HepG2 (cell line): ENCODE results near the gene LDAH. TPM values are rescaled to one million over a fixed set of nuclear protein-coding genes. Genes with fewer than 3 reads are reported as not detected.

ENCODE experiments used
- FOXA1 ChIP-seq, 2 experiments: fragments of 450-650 bp in 1 of 2; sonication (generic) in 1 of 2; formaldehyde crosslinking in 1 of 2; IDR thresholded peaks; 2 replicates each; pipeline versions ENCODE4 v1.4.0 to v1.6.1; 2016 to 2020; ENCODE audit warnings: missing genetic modification reagents in 1 of 2
- FOXA3 ChIP-seq: IDR thresholded peaks from 2 replicates; pipeline ENCODE4 v1.6.1; 2016; ENCODE audit warnings: missing genetic modification reagents, missing compliant biosample characterization
- GABPB1 ChIP-seq: IDR thresholded peaks from 2 replicates; pipeline ENCODE4 v1.6.1; 2016; ENCODE audit warnings: mild to moderate bottlenecking, missing genetic modification reagents, moderate library complexity, missing compliant biosample characterization
- HDAC1 ChIP-seq: sonication (generic); formaldehyde crosslinking; IDR thresholded peaks from 2 replicates; pipeline ENCODE4 v1.5.1; 2020; ENCODE audit warnings: mild to moderate bottlenecking, missing genetic modification reagents
- HDAC6 ChIP-seq: fragments of 200-600 bp; sonication (generic); IDR thresholded peaks from 2 replicates; pipeline ENCODE4 v1.7.0; 2017; ENCODE audit warnings: mild to moderate bottlenecking, antibody characterized with exemption, low read length, low read depth
- ISL2 ChIP-seq: sonication (generic); formaldehyde crosslinking; IDR thresholded peaks from 2 replicates; pipeline ENCODE4 v1.5.0; 2020; ENCODE audit warnings: missing genetic modification reagents
- MEIS2 ChIP-seq: sonication (generic); formaldehyde crosslinking; IDR thresholded peaks from 2 replicates; pipeline ENCODE4 v1.9.0; 2021; ENCODE audit warnings: mild to moderate bottlenecking, missing genetic modification reagents
- NBN ChIP-seq: fragments of 450-650 bp; conservative IDR thresholded peaks from 2 replicates; pipeline ENCODE4 v1.6.1; 2017
- REL ChIP-seq: sonication (generic); formaldehyde crosslinking; conservative IDR thresholded peaks from 2 replicates; pipeline ENCODE4 v1.8.0; 2022; ENCODE audit warnings: mild to moderate bottlenecking, missing genetic modification reagents, moderate library complexity
- SNAI1 ChIP-seq: sonication (generic); formaldehyde crosslinking; IDR thresholded peaks from 2 replicates; pipeline ENCODE4 v1.5.0; 2020; ENCODE audit warnings: mild to moderate bottlenecking, missing genetic modification reagents, borderline replicate concordance
- SOX5 ChIP-seq: IDR thresholded peaks from 2 replicates; pipeline ENCODE4 v1.6.1; 2016; ENCODE audit warnings: borderline replicate concordance
- SSRP1 ChIP-seq: IDR thresholded peaks from 2 replicates; pipeline ENCODE4 v1.6.1; 2016; ENCODE audit warnings: control low read depth
- ZNF121 ChIP-seq: sonication (generic); formaldehyde crosslinking; IDR thresholded peaks from 2 replicates; pipeline ENCODE4 v1.5.0; 2020; ENCODE audit warnings: mild to moderate bottlenecking, missing genetic modification reagents
- ZNF138 ChIP-seq: sonication (generic); formaldehyde crosslinking; IDR thresholded peaks from 2 replicates; pipeline ENCODE4 v1.5.0; 2020; ENCODE audit warnings: mild to moderate bottlenecking, low read depth, missing genetic modification reagents
- ZNF232 ChIP-seq: sonication (generic); formaldehyde crosslinking; IDR thresholded peaks from 2 replicates; pipeline ENCODE4 v1.4.0; 2020; ENCODE audit warnings: missing genetic modification reagents, borderline replicate concordance
- ZNF333 ChIP-seq: sonication (generic); formaldehyde crosslinking; IDR thresholded peaks from 2 replicates; pipeline ENCODE4 v1.4.0; 2020; ENCODE audit warnings: mild to moderate bottlenecking, missing genetic modification reagents, borderline replicate concordance
- ZNF703 ChIP-seq: sonication (generic); formaldehyde crosslinking; IDR thresholded peaks from 2 replicates; pipeline ENCODE4 v1.5.1; 2020; ENCODE audit warnings: missing genetic modification reagents, mild to moderate bottlenecking, moderate library complexity, borderline replicate concordance
- ZNF772 ChIP-seq: sonication (generic); formaldehyde crosslinking; IDR thresholded peaks from 2 replicates; pipeline ENCODE4 v1.5.0; 2020; ENCODE audit warnings: mild to moderate bottlenecking, missing genetic modification reagents
- ZSCAN21 ChIP-seq: sonication (generic); formaldehyde crosslinking; IDR thresholded peaks from 2 replicates; pipeline ENCODE4 v1.8.0; 2022; ENCODE audit warnings: mild to moderate bottlenecking, missing genetic modification reagents, moderate library complexity, borderline replicate concordance
- polyA plus RNA-seq, 8 experiments: library from polyadenylated mRNA; depleted of rRNA in 3 of 8; stranded (reverse) in 7 of 8; unstranded in 1 of 8; fragments of >200 nt; fragmentation: Illumina TruSeq in 4 of 8; extraction: Trizol in 4 of 8; gene quantifications; 2 replicates each; pipeline versions ENCODE4 v1.2.1 to v1.2.3, GENCODE V29; 2011 to 2016; ENCODE audit warnings: low read depth in 4 of 8, missing spikeins in 1 of 8, mixed read lengths in 1 of 8; ENCODE audit not compliant: insufficient read depth in 1 of 8
- total RNA-seq, 5 experiments: library from RNA; depleted of rRNA; stranded (reverse); fragments of >200 nt; fragmentation: Illumina TruSeq; extraction: Trizol; gene quantifications; 2 replicates each; pipeline ENCODE4 v1.2.3, GENCODE V29; 2016; ENCODE audit warnings: low read depth in 1 of 5
- TF ChIP-seq, protein P1 (sequence below): sonication (generic); formaldehyde crosslinking; IDR thresholded peaks from 2 replicates; pipeline ENCODE4 v1.5.1; 2020; ENCODE audit warnings: mild to moderate bottlenecking, missing genetic modification reagents, moderate library complexity
- TF ChIP-seq, protein P2 (sequence below): sonication (generic); formaldehyde crosslinking; IDR thresholded peaks from 2 replicates; pipeline ENCODE4 v1.4.0; 2020; ENCODE audit warnings: missing genetic modification reagents, low read depth, mild to moderate bottlenecking, borderline replicate concordance
- TF ChIP-seq, protein P3 (sequence below): sonication (generic); formaldehyde crosslinking; IDR thresholded peaks from 2 replicates; pipeline ENCODE4 v1.4.0; 2020; ENCODE audit warnings: missing genetic modification reagents
- TF ChIP-seq, protein P4 (sequence below): sonication (generic); formaldehyde crosslinking; conservative IDR thresholded peaks from 2 replicates; pipeline ENCODE4 v1.4.0; 2020; ENCODE audit warnings: missing genetic modification reagents
- TF ChIP-seq, protein P5 (sequence below): sonication (generic); formaldehyde crosslinking; IDR thresholded peaks from 2 replicates; pipeline ENCODE4 v1.4.0; 2020; ENCODE audit warnings: missing genetic modification reagents

The LDAH gene
- total and polyA plus RNA-seq, 2 of the 13 experiments (the other 11 are each of a cell fraction or from before 2014, with no cell fraction given): 28.8 to 46.2 TPM

DNA sequence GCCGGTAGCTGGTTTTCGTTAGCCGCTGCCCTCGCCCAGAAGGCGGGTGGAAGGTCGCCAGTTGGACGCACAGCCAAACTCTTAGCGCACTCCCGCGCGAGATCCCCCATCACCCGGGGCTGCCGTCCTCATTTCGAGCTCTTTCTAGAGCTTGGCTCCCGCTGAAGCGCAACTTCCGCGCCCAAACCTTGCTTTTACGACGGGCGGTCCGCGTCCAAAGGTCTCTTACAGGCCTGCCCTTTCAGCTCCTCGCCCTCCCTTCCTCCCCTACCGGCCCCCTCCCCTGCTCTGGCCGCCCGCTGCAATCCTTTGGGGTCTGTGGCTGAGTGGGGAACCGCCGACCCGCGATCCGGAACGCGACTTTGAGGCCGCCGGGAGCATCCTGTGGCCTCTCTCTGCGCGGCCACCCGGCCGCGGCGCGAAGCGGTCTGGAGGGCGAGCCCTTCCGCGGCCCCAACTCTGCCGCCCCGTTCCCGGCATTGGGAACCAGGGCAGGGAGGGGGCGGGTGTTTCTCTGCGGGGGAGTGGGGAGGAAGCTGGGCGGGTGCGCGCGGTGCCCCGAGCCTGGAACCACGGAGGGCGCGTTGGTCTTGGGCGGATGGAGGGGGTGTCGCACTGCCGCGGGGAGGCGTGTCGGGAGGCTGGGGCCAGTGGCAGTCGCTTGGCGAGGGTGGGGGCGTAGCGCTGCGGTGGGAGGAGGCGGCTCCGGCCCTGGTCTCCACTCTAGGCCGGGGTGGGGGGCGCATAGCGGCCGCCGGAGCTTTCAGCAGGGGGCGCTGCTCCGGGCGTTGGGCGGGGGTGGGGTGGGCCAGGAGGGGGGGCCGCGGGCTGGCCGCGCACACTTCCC is 156.4 kb downstream of the LDAH start, which contains the start of gene GDF7 (continued):
- TF ChIP-seq ZNF703: peak; percentile 85; the same call in 1 of the 2 replicates
- no peak for TF ChIP-seq SOX5 (CRISPR knock-in tag)
- TF ChIP-seq ZNF232 (CRISPR knock-in tag): no peak
- peak; percentile 21; the same call in 1 of the 2 replicates for TF ChIP-seq GABPB1 (CRISPR knock-in tag)
- no peak for TF ChIP-seq ZNF138 (CRISPR knock-in tag)
- TF ChIP-seq FOXA1 (IDR thresholded peaks at IDR 0.05): no peak
- no peak for TF ChIP-seq FOXA1 (CRISPR knock-in tag; IDR thresholded peaks at IDR 0.05)
- TF ChIP-seq FOXA3 (CRISPR knock-in tag): no peak
- TF ChIP-seq ZSCAN21: no peak
- TF ChIP-seq, protein P1, sequence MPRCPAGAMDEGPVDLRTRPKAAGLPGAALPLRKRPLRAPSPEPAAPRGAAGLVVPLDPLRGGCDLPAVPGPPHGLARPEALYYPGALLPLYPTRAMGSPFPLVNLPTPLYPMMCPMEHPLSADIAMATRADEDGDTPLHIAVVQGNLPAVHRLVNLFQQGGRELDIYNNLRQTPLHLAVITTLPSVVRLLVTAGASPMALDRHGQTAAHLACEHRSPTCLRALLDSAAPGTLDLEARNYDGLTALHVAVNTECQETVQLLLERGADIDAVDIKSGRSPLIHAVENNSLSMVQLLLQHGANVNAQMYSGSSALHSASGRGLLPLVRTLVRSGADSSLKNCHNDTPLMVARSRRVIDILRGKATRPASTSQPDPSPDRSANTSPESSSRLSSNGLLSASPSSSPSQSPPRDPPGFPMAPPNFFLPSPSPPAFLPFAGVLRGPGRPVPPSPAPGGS (CRISPR knock-in tag): no peak
- peak; percentile 36; the same call in 1 of the 2 replicates for TF ChIP-seq HDAC1
- 0 out of 2 replicates have a peak, but pooled peaks have one; percentile 31 for TF ChIP-seq HDAC6
- TF ChIP-seq MEIS2 (CRISPR knock-in tag): peak; percentile 37
- TF ChIP-seq, protein P2, sequence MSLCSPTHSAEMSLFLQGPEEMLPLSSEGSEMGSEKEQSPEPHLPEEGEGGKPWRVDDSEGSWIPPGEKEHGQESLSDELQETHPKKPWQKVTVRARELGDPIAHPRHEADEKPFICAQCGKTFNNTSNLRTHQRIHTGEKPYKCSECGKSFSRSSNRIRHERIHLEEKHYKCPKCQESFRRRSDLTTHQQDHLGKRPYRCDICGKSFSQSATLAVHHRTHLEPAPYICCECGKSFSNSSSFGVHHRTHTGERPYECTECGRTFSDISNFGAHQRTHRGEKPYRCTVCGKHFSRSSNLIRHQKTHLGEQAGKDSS: no peak
- peak; percentile 90; the same call in 1 of the 2 replicates for TF ChIP-seq ZNF333 (CRISPR knock-in tag)
- TF ChIP-seq ZNF121 (CRISPR knock-in tag): no peak
- no peak for TF ChIP-seq SNAI1 (CRISPR knock-in tag)
- TF ChIP-seq ZNF772: no peak
- TF ChIP-seq NBN: no peak
- no peak; the same call in 1 of the 2 replicates for TF ChIP-seq SSRP1 (CRISPR knock-in tag)
- TF ChIP-seq, protein P3, sequence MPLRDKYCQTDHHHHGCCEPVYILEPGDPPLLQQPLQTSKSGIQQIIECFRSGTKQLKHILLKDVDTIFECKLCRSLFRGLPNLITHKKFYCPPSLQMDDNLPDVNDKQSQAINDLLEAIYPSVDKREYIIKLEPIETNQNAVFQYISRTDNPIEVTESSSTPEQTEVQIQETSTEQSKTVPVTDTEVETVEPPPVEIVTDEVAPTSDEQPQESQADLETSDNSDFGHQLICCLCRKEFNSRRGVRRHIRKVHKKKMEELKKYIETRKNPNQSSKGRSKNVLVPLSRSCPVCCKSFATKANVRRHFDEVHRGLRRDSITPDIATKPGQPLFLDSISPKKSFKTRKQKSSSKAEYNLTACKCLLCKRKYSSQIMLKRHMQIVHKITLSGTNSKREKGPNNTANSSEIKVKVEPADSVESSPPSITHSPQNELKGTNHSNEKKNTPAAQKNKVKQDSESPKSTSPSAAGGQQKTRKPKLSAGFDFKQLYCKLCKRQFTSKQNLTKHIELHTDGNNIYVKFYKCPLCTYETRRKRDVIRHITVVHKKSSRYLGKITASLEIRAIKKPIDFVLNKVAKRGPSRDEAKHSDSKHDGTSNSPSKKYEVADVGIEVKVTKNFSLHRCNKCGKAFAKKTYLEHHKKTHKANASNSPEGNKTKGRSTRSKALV (CRISPR knock-in tag): peak; percentile 99
- peak; percentile 8; the same call in 1 of the 2 replicates for TF ChIP-seq ISL2 (CRISPR knock-in tag)
- 0 out of 2 replicates have a peak, but pooled peaks have one; percentile 12 for TF ChIP-seq REL (CRISPR knock-in tag)
- TF ChIP-seq, protein P4, sequence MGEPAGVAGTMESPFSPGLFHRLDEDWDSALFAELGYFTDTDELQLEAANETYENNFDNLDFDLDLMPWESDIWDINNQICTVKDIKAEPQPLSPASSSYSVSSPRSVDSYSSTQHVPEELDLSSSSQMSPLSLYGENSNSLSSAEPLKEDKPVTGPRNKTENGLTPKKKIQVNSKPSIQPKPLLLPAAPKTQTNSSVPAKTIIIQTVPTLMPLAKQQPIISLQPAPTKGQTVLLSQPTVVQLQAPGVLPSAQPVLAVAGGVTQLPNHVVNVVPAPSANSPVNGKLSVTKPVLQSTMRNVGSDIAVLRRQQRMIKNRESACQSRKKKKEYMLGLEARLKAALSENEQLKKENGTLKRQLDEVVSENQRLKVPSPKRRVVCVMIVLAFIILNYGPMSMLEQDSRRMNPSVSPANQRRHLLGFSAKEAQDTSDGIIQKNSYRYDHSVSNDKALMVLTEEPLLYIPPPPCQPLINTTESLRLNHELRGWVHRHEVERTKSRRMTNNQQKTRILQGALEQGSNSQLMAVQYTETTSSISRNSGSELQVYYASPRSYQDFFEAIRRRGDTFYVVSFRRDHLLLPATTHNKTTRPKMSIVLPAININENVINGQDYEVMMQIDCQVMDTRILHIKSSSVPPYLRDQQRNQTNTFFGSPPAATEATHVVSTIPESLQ (CRISPR knock-in tag): no peak
- TF ChIP-seq, protein P5, sequence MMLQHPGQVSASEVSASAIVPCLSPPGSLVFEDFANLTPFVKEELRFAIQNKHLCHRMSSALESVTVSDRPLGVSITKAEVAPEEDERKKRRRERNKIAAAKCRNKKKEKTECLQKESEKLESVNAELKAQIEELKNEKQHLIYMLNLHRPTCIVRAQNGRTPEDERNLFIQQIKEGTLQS (CRISPR knock-in tag): no peak
